HCT116 (cell line): ENCODE results near the gene ANO9.

Experiments
- EGR1 ChIP-seq: IDR thresholded peaks from 2 replicates; pipeline ENCODE4 v1.6.1; 2012; ENCODE audit warnings: low read depth
- EZH2 ChIP-seq: fragments of 200-600 bp; sonication (generic); IDR thresholded peaks from 2 replicates; pipeline ENCODE4 v1.6.1; 2017; ENCODE audit warnings: antibody characterized with exemption, mixed run types
- EZH2phosphoT487 ChIP-seq: fragments of 200-600 bp; IDR thresholded peaks from 2 replicates; pipeline ENCODE4 v1.6.1; 2018; ENCODE audit warnings: antibody characterized with exemption, borderline replicate concordance
- MAX ChIP-seq: IDR thresholded peaks from 2 replicates; pipeline ENCODE4 v1.6.1; 2012
- POLR2A ChIP-seq: IDR thresholded peaks from 2 replicates; pipeline ENCODE4 v1.7.0; 2011; ENCODE audit warnings: borderline replicate concordance; ENCODE audit not compliant: insufficient read depth, insufficient read length; ENCODE audit errors: extremely low read depth
- SIN3A ChIP-seq: IDR thresholded peaks from 2 replicates; pipeline ENCODE4 v1.6.1; 2012; ENCODE audit warnings: low read depth
- SP1 ChIP-seq: IDR thresholded peaks from 2 replicates; pipeline ENCODE4 v1.6.1; 2012; ENCODE audit warnings: low read depth
- TCF7L2 ChIP-seq: IDR thresholded peaks from 2 replicates; pipeline ENCODE4 v1.7.0; 2011; ENCODE audit warnings: borderline replicate concordance, inconsistent platforms; ENCODE audit not compliant: insufficient read depth, insufficient read length; ENCODE audit errors: extremely low read depth
- YY1 ChIP-seq: IDR thresholded peaks from 2 replicates; pipeline ENCODE4 v1.6.1; 2011; ENCODE audit warnings: low read length, low read depth, moderate library complexity, mild to moderate bottlenecking; ENCODE audit not compliant: insufficient replicate concordance; ENCODE audit errors: extremely low read depth
- TF ChIP-seq, protein P1 (sequence below), 3 experiments: fragments of 200-600 bp in 1 of 3; sonication (generic) in 1 of 3; IDR thresholded peaks in 2 of 3; conservative IDR thresholded peaks in 1 of 3; 2 replicates each; pipeline ENCODE4 v1.5.1; 2012 to 2017; ENCODE audit warnings: low read depth in 2 of 3, low read length in 2 of 3, antibody characterized with exemption in 1 of 3, borderline replicate concordance in 1 of 3, control low read depth in 1 of 3, mild to moderate bottlenecking in 1 of 3, mixed read lengths in 1 of 3, mixed run types in 1 of 3, moderate library complexity in 1 of 3; ENCODE audit not compliant: insufficient read depth in 1 of 3
- TF ChIP-seq, protein P2 (sequence below): IDR thresholded peaks from 2 replicates; pipeline ENCODE4 v1.6.1; 2011; ENCODE audit warnings: mild to moderate bottlenecking, low read length, moderate library complexity; ENCODE audit not compliant: insufficient replicate concordance; ENCODE audit errors: extremely low read depth

DNA sequence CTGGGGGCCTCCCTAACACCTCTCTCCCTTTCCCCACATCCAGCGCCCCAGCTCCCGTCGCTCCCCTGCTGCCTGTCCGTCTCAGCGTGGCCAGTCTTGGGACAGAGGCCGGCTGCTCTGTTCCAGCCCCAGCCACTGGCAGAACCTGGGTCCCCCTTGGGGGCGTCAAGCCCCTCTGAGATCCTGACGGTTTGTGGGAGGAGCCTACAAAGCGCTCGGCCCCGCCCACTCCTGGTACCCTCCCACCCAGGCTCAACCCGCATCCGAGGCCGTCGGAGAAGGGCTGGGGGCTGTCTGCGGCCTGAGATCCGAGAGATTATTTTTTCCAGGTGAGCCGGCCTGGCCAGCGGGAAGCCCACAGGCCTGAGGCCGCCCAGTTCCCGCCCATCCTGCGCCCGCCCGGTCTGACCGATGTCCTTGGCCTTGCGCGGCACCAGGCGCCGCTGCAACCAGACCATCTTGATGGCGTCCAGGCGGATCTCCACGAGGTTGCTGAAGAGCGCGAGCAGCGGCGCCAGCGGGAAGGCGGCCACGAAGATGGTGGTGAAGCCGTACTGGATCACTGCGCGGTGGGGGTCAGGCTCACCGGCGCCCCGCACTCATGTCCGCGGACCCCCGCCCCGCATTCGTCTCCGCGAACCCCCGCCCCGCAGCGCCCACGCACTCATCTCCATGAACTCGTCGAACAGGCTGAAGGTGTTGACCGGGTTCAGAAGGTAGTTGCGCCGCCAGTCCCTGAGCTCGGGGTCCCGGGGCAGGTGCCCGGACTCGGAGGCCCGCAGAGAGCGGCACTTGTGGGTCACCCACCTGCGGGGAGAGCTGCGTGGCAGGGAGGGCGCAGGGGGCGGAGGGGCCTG lies 21.5 kb downstream of the ANO9 start:
- TF ChIP-seq SP1 (no peak), EZH2phosphoT487 (no peak), SIN3A (no peak), EZH2 (no peak), POLR2A (no peak), TCF7L2 (no peak), MAX (no peak), EGR1 (no peak), YY1 (no peak)
- TF ChIP-seq, protein P1, sequence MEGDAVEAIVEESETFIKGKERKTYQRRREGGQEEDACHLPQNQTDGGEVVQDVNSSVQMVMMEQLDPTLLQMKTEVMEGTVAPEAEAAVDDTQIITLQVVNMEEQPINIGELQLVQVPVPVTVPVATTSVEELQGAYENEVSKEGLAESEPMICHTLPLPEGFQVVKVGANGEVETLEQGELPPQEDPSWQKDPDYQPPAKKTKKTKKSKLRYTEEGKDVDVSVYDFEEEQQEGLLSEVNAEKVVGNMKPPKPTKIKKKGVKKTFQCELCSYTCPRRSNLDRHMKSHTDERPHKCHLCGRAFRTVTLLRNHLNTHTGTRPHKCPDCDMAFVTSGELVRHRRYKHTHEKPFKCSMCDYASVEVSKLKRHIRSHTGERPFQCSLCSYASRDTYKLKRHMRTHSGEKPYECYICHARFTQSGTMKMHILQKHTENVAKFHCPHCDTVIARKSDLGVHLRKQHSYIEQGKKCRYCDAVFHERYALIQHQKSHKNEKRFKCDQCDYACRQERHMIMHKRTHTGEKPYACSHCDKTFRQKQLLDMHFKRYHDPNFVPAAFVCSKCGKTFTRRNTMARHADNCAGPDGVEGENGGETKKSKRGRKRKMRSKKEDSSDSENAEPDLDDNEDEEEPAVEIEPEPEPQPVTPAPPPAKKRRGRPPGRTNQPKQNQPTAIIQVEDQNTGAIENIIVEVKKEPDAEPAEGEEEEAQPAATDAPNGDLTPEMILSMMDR (IDR thresholded peaks at IDR 0.05 in 2 of 3, conservative IDR thresholded peaks at IDR 0.05 in 1 of 3; ENCODE audit: borderline replicate concordance in 1 of 3, insufficient read depth in 1 of 3, low read depth in 2 of 3, low read length in 2 of 3): no peak
- TF ChIP-seq, protein P2, sequence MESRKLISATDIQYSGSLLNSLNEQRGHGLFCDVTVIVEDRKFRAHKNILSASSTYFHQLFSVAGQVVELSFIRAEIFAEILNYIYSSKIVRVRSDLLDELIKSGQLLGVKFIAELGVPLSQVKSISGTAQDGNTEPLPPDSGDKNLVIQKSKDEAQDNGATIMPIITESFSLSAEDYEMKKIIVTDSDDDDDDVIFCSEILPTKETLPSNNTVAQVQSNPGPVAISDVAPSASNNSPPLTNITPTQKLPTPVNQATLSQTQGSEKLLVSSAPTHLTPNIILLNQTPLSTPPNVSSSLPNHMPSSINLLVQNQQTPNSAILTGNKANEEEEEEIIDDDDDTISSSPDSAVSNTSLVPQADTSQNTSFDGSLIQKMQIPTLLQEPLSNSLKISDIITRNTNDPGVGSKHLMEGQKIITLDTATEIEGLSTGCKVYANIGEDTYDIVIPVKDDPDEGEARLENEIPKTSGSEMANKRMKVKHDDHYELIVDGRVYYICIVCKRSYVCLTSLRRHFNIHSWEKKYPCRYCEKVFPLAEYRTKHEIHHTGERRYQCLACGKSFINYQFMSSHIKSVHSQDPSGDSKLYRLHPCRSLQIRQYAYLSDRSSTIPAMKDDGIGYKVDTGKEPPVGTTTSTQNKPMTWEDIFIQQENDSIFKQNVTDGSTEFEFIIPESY: no peak
